PC-9 (cell line): Measurements from ENCODE around the gene OR13J1.

Source experiments
- EZH2 ChIP-seq: fragments of 200-600 bp; sonication (generic); IDR thresholded peaks from 2 replicates; pipeline ENCODE4 v1.8.0; 2017; ENCODE audit warnings: antibody characterized with exemption, low read depth
- TF ChIP-seq, protein P1 (sequence below): fragments of 200-600 bp; sonication (generic); conservative IDR thresholded peaks from 2 replicates; pipeline ENCODE4 v1.6.1; 2017; ENCODE audit warnings: mixed run types, antibody characterized with exemption, mild to moderate bottlenecking, moderate library complexity

DNA sequence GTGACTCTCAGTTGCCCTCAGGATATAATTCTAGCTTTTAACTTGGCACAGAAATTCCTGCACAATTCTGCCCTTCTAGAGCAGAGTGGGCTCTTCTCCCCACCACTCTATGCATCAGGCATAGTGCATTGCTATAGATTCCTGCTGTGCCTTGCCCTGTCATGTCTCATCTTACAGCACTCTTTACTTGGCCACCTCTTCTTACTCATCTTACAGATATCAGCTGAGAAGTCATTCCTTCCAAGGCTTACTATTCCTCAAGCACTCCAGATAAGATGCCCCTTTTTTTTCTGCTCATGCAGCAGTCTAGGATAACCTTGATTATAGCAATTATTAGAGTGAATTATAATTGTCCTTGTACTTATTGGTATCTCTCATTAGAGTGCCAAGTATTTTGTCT lies 47.3 kb downstream of the OR13J1 start:
- TF ChIP-seq, protein P1, sequence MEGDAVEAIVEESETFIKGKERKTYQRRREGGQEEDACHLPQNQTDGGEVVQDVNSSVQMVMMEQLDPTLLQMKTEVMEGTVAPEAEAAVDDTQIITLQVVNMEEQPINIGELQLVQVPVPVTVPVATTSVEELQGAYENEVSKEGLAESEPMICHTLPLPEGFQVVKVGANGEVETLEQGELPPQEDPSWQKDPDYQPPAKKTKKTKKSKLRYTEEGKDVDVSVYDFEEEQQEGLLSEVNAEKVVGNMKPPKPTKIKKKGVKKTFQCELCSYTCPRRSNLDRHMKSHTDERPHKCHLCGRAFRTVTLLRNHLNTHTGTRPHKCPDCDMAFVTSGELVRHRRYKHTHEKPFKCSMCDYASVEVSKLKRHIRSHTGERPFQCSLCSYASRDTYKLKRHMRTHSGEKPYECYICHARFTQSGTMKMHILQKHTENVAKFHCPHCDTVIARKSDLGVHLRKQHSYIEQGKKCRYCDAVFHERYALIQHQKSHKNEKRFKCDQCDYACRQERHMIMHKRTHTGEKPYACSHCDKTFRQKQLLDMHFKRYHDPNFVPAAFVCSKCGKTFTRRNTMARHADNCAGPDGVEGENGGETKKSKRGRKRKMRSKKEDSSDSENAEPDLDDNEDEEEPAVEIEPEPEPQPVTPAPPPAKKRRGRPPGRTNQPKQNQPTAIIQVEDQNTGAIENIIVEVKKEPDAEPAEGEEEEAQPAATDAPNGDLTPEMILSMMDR: no peak
- no peak for TF ChIP-seq EZH2
